Activated T-helper 9 cell treated with anti-CD3 and anti-CD28 coated beads, Interleukin-2, amount 50 U/mL, for 16 hours (primary cell): ENCODE results near the gene LACRT.

Experiments used
- DNase-seq: peaks from one replicate; pipeline ENCODE4 v3.0.0-alpha.2; 2020; ENCODE audit warnings: low read depth

LACRT gene

DNA sequence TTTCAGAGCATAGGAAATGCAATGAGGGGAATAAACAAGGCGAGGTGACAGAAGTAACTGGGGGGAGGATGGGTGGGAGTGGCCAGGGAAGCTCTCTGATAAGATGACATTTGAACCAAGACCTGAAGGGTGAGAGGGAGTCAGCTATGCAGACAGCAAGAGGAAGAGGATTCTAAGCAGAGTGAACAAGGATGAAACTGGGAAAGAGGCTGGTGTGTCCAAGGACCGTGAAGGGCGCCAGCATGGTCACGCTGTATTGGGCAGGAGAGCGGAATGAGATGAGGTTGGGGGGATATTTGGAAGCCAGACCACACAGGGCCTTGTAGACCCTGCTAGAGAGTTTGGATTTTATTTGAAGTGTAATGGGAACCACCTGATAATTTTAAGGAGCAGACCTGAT is 35.7 kb downstream of the LACRT start:
- no peak for DNase-seq

GRCh38 chr12:54596526-54596946 is 38.2 kb downstream of the LACRT start:
- DNase-seq = peak; percentile 24

- DNase-seq = no peak
These were observed 39.2 kb downstream of the LACRT start for GRCh38 chr12:54595471-54595870.

DNA sequence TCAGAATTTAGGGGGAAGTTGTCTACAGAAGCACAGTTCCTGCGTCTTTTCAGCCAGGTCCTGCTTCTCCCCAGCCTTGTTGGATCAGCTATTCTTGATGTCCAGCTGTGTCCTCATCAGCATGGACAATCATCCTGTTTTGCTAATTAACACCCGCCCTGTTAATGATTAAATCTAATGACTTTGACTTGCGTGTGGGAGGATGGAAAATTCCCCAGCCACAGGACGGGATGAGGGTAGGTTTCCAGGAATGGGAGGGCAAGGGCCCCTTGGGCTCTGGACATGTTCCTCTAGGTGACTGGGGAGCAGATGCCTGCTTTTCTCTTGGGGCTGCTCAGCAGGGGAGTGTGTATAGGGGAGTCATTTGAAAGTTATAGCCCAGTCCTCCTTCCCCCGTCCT is 41.0 kb downstream of the LACRT start:
- no peak for DNase-seq

GRCh38 chr12:54593135-54593534 is 41.6 kb downstream of the LACRT start:
- DNase-seq = no peak

DNA sequence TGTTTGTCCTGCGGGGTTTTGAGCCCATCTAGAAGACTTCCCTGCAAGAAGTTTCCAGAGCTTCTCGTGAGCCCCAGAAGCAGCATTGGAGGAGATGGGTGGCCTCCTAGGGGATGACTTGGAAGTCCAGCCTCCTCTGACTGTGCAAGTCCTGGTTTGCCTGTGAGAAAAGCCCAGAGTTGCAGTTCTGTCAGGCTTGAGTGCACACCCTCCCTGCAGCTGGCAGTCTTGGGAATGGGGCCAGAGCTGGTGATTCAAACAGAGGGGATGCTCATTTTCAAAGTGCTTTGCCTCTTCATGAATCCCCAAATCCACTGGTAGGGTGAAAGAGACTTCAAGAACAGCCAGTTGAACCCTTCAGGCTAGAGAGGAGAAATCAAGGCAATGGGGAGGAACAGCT is 42.4 kb downstream of the LACRT start:
- DNase-seq = no peak

GRCh38 chr12:54590978-54591591 is 43.6 kb downstream of the LACRT start:
- DNase-seq = no peak

- no peak for DNase-seq
These were observed 44.7 kb downstream of the LACRT start for GRCh38 chr12:54589964-54590363.

DNA sequence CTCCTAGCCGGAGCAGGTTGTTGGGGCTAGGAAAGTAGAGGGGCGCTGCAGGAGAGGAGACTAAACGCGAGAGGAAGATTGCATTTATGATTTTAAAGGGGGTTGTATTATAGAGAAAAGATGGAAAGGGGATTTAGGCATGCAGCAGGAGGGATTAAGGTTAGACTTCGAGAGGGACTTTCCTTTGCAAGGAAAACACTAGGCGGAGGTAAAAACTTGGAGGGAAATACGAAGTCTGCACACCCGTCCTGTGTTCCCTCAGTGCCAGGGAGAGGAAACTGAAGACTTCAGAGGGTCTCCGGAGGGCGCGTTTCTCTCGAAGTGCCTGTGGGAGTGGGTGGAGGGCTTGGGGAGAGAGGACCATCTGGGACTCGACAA is 45.8 kb downstream of the LACRT start:
- DNase-seq = no peak

GRCh38 chr12:54588110-54588889 is 46.4 kb downstream of the LACRT start, which contains the start of gene PPP1R1A:
Gene PPP1R1A (minus strand): TSS chr12:54588659. CDS start chr12:54588488, 171 bp downstream.
- DNase-seq = no peak

DNA sequence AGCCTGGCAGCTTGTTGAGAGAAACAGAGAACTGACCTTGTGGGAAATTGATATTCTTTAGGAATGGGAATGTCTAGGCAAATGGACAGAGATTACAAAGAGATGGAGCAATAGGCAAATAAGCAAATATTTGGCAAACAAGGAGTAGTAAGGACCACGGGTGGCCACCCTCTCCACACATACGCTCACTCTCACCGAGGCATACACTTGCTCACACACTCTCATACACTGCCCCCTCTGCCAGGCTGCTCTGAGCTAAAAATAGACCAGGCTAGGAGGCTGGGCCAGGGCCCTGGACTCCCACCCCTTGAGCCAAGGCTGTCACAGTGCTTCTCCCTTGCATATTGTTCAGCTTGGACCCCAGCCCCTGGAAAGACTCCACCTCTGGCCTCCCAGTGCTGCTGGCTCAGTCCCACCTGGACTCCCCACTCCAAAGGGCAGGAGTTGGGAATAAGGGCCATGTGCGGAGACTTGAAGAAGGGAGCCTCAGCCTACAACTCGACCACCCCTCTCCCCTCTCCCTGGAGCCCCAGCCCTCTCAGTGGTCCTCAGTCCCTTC is 47.3 kb downstream of the LACRT start:
- no peak for DNase-seq

- no peak for DNase-seq
These were observed 48.1 kb downstream of the LACRT start for GRCh38 chr12:54586620-54587019.

- DNase-seq = no peak
These were observed 49.5 kb downstream of the LACRT start for GRCh38 chr12:54585243-54585642.

DNA sequence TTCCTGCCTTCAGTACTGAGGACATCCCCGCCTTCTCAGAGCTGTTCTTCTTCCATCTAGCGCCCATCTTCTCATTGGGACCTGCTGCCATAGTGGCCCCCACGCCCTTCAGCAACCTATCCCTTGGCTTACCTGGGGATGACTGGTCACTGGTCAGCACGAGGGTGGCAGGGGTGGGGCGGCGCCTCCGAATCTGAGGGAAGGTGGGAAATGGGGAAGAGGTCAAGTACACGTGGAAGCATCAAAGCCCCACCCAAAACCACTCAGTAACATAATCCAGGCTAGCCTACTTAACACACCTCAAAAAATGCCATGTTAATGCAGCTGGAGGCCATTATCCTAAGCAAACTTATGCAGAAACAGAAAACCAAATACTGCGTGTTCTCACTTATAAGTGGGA is 50.6 kb downstream of the LACRT start:
- DNase-seq = no peak

DNA sequence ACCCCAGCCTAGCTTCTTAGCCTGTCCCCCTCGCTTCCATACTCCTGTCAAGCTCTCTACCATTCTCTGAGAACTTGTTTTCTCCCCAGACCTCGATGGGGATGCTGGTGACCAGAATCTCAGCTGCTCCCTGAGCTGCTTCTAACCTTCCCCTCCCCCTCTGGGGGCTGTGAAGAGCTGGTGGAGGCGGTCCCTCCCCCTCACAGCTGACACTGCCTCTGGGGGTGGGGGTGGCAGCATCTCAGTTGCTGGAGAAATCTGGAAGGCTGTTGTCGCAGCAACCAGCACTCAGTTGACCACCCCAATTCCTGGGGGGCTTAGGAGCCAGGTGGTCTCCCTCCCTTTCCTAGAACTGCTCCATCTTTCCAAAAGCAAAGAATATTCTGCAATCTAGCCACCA is 51.0 kb downstream of the LACRT start:
- DNase-seq = no peak

- DNase-seq = no peak
These were observed 53.3 kb downstream of the LACRT start for GRCh38 chr12:54581412-54581811.
